NCI-H2081 treated with DMSO at 0.1 percent for 48 hours (cell line): ENCODE measurements around the gene COMMD2.
A peak's percentile ranks its signal among the peaks of the same experiment; 100 is the strongest.

Experiments
- DNase-seq: peaks from one replicate; lab custom pipeline; 2025; lab: John Stamatoyannopoulos, UW

Gene COMMD2

GRCh38 chr3:149763565-149764195 lies 11.4 kb upstream of the COMMD2 start:
- DNase-seq, result no peak

- DNase-seq, result no peak
Measured at GRCh38 chr3:149753717-149754116, 1.4 kb upstream of the COMMD2 start.

GRCh38 chr3:149752788-149753136 lies 473 bp upstream of the COMMD2 start:
- no peak for DNase-seq

- no peak for DNase-seq
Measured at GRCh38 chr3:149751551-149751950, 738 bp downstream of the COMMD2 start.

DNA sequence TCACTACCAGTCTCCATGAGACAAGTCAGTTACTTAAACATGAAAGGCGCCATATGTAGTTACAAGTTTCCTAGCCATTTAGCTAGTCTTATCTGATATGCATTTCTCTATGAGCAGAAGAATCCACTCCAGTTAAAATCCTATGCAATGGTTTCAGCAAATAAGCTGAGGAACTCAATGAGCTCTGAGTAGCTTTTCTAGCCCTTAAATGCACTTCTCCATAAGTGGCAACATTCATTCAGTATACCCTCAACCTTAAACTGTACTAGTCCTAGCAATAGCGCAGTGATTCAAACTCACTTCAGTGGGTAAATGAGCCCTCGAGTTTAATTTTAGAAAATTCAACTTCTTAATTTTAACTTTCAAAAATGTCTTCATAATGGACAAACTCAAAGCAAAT lies 7.7 kb downstream of the COMMD2 start:
- DNase-seq, result no peak

GRCh38 chr3:149744151-149744550 lies 8.1 kb downstream of the COMMD2 start:
- DNase-seq, result no peak

DNA sequence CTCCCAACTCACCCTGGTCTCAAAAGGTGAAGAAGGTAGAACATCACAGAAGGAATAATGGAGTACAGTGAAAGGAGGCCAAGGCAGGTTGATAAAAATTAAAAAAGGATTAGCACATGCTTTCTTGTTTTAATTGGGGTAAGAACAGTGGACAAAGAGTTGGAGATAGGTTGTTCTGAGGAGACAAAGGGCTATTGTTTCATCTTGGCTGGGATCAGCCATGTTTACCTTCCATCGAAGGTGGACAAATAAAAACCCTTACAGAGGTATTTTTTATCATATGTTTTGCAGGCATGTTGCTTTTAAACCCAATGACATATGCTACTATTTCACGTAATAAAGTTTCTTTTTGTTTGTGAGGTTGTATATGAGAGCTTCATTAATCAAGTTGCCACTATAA lies 12.9 kb downstream of the COMMD2 start:
- DNase-seq, result no peak

- no peak for DNase-seq
Measured at GRCh38 chr3:149738876-149739275, 13.4 kb downstream of the COMMD2 start.

DNA sequence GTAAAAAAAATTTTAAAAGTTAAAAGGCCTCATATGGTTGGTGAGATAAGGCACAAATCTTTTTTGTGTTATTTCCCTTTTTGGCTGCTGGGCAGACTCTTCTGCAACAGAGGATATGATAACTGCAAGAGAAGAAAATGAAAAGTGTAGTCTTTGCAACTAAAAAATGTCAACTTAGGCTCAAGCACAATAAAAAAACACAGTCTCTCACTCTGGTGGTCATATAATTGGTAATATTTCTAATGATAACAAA lies 15.4 kb downstream of the COMMD2 start:
- no peak for DNase-seq

DNA sequence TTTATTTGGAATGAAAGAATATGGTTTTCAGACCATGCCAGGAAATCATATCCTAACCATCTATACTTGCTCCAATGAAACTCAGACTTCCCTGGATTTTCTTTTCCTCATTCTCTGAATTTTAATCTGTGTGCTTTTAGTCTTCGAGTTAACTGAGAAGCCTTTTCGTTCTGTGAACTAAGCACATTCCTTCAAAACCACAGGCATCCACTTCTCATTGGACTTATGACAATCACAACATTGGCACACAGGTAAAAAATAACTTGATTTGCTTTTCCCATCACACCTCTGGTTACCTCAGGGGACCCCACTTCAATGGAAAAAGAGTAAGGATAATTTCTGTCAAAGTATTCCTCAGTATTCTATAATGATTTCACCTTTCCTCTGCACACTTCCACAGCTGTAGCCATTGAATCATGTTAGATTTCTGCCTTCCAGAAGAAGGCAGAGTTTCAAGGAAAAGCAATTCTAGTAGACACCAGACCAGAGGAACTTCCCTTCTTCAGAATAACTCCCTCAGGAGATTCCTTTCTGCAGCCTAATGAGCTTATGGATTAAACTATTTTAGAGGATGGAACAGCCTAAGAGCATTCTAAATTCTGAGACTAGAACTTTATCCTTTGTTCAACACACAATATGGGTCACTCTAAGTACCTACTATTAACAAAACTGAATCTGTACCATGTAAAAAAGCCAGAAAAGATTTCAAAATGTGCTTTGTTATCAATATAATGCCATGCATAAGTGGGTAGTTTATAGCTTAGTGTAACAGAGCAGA lies 15.9 kb downstream of the COMMD2 start:
- no peak for DNase-seq

GRCh38 chr3:149732234-149732633 lies 20.1 kb downstream of the COMMD2 start:
- no peak for DNase-seq

DNA sequence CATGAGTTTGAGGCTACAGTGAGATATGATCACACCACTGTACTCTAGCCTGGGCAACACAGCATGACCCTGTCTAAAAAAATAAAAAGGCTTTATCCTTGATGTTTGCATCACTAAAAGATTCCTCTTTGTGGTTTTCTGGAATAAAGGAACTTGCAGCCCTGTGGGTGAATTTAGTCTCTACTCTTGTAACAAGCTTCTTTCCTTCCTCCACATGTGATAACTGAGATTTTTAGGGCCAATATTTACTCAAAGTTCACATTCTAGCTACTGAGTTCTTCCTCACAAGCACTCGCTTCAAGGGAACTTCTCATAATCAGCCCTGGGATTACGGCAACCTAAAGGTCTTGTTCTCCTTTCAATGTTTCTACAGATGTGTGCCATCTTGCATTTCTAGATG lies 24.6 kb downstream of the COMMD2 start:
- no peak for DNase-seq

DNA sequence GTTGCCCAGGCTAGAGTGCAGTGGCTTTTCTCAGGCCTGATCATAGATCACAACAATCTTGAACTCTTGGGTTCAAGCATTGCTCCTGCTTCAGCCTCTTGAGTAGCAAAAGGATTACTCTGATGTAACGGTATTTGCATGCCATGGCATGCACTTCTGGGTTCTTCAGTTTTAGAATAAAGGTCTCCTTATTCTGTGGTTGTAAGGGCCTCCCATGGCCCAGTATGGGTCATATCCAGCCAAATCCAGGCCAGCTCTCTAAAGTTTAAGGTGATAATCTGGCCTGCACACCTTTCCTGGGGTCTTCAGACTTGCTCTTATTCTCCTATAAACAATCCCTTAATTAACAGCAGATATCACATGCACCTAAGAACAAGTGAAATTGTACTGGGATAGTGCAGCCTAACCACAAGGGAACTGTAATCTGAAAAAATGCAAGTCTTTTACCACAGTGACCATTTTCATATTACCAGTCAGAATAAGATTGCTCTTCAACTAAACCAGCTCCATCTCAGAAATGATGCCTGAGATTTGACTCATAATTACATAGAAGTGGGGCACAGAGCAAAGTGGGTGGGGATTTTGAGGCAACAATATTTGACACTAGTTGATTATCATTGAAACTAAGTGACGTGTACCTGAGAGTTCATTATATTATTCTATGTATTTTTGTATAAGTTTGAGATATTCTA lies 25.4 kb downstream of the COMMD2 start:
- DNase-seq, result no peak

DNA sequence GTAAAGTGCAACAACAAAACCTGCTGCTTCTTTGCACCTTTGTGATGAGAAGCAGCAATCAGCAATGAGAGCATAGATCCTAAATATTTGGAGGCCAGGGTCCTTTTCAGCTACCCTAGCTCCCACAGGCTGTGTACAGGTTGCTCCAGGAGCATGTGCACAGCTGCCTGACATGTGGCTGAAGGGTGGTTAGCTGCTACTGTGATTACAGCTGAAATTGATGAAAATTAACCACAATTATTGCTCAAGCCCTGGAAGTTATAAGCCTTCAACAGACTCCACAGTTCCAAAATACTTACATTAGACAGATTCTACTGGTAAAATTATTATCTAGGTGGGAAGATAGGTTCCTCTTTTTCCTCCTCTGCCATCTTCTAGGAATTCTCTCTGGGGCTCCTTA lies 28.5 kb downstream of the COMMD2 start:
- DNase-seq, result no peak

GRCh38 chr3:149720918-149721317 lies 31.4 kb downstream of the COMMD2 start:
- DNase-seq, result no peak

DNA sequence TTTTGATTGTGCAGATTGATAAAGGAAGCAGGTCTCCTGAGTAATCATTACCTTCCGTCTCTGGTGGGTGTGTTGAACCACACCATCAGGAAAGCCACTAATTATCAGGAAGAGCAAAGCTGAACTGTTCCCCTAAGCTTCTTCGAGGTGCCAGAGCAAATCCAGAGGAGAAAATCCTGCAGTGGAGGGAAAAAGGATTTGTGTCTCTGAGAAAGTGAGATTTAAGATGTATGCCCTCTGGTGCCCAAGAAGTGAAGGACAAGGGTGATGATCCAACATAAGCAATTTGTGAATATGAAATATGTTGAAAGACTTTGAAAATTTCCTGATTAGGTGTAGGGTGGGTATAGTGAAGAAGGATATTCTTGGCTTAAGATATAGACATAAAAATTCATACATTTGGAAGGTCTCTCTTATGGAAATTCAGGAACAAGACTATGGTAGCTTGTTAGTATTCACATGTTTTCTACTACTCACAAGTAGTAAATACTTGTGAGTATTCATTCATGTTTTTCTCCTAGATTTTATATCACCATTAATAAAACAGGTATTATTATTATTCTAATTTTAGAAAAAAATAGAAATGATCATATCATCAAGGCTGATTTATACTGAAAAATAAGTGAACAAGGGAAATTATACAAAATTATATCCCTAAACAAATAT lies 34.8 kb downstream of the COMMD2 start:
- DNase-seq, result peak; percentile 49

DNA sequence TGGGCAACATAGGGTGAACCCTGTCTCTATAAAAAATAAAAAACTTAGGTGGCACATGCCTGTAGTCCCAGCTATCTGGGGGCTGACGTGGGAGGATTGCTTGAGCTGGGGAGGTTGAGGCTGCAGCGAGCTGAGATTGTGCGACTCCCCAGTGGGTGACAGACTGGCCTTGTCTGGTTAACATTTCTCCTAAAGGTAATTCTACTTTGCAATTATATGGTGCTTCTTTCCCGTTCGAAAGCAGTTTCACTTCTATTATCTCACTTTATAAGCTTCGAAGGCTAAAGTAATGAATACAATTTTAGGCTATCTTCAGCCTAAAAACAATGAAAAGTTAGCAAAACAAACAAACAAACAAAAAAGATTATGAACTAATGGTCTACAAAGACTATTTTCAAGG lies 35.3 kb downstream of the COMMD2 start:
- no peak for DNase-seq

- no peak for DNase-seq
Measured at GRCh38 chr3:149715247-149715646, 37.0 kb downstream of the COMMD2 start.

DNA sequence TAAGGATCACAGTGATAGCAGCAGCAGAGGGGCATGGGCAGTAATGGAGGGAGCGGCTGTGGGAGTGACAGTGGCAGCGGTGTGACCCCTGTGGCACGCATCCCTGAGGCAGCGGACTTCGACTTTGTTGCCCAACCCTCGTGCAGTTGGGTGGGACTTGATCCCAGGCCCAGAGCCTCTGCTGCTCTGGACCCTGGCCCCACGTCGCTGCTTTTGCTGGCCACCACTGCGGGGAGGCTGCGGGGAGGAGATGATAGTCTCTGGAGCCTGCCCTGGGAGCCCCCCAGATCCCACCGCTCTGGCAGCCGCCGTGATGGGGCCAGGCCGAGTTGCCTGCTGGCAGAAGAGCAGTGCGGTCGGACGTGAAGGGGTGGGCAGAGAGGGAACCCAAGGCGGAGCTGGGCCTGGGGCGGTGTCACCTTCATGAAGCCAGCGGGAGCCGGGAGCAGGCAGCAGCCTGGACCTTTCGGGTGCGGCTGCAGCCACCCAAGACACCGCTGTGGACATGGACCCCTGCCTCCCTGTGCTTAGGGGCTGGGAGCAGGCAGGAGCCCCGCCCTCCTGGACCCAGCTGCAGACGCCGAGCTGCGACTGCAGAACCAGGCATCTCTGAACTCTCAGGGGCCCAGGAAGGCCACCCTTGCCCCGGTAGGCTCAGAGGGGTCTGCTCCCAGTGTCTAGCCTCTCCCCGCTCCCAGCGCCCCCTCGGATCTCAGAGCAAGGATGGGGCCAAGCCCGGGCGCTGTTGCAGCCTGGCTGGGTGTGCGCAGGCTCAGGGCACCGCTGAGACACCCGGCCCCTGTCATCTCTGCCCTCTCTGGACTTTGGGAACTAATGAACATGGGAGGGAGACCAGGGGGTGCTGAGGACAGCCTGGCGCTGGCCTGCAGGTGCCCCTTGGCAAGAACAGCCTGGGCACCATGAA lies 38.3 kb downstream of the COMMD2 start:
- DNase-seq, result no peak

GRCh38 chr3:149706905-149707304 lies 45.4 kb downstream of the COMMD2 start:
- DNase-seq, result no peak

DNA sequence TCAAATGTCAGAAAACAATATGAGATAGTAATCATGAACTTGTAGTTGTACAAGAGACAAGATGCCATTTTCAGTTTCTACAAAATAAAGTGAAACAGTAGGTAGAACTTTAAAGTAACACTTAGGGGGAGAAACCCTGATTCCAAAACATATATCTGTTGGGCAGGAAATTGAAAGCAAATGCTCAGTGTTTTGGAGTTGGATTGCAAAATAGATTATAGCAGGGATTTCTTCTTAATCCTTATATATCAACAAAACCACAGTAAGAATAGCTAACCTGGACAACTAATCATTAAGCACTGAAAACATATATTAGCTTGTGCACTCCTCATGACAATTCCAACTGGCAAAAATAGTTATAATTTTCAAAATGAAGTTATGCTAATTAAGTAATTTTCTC lies 46.9 kb downstream of the COMMD2 start:
- no peak for DNase-seq

- DNase-seq, result no peak
Measured at GRCh38 chr3:149703466-149703865, 48.8 kb downstream of the COMMD2 start.
